ENCODE measurements around the gene PARVB. TPM values are rescaled to one million over a fixed set of nuclear protein-coding genes. Genes with fewer than 3 reads are reported as not detected.
A peak's percentile ranks its signal among the peaks of the same experiment; 100 is the strongest.

Gene PARVB
- total RNA-seq, 1 donor from 2014 or later: 98.1 TPM

GRCh38 chr22:44080936-44081861, 57.1 kb downstream of the PARVB start:
- intact Hi-C loops (cut with DNase I): loop anchor here (2.0 kb wide), 1 partner anchor 546 kb away; no protein-coding TSS in a partner anchor
- DNase-seq (ENCODE audit: low spot score): peak; percentile 81

GRCh38 chr22:44082801-44083200, 58.7 kb downstream of the PARVB start:
- DNase-seq (ENCODE audit: low spot score): no peak
- intact Hi-C loops (cut with DNase I): no loop called here

- intact Hi-C loops (cut with DNase I): loop anchor here (2.0 kb wide), 1 partner anchor 91 kb away; no protein-coding TSS in a partner anchor
- DNase-seq (ENCODE audit: low spot score): no peak
Observed at GRCh38 chr22:44084044-44084772, 60.1 kb downstream of the PARVB start.

GRCh38 chr22:44085743-44086270, 61.7 kb downstream of the PARVB start:
- DNase-seq (ENCODE audit: low spot score): peak; percentile 85
- intact Hi-C loops (cut with DNase I): loop anchor here (2.0 kb wide), 1 partner anchor 93 kb away; no protein-coding TSS in a partner anchor

GRCh38 chr22:44086271-44087088, 62.4 kb downstream of the PARVB start:
- DNase-seq (ENCODE audit: low spot score): no peak
- intact Hi-C loops (cut with DNase I): no loop called here

- intact Hi-C loops (cut with DNase I): no loop called here
- DNase-seq (ENCODE audit: low spot score): no peak
Observed at GRCh38 chr22:44087089-44087430, 63.0 kb downstream of the PARVB start.

GRCh38 chr22:44088976-44089570, 65.0 kb downstream of the PARVB start:
- intact Hi-C loops (cut with DNase I): no loop called here
- DNase-seq (ENCODE audit: low spot score): no peak

- intact Hi-C loops (cut with DNase I): no loop called here
- no peak for DNase-seq (ENCODE audit: low spot score)
Observed at GRCh38 chr22:44089717-44090570, 65.8 kb downstream of the PARVB start.

GRCh38 chr22:44090571-44090905, 66.4 kb downstream of the PARVB start:
- intact Hi-C loops (cut with DNase I): no loop called here
- DNase-seq (ENCODE audit: low spot score): no peak

- DNase-seq (ENCODE audit: low spot score): no peak
- intact Hi-C loops (cut with DNase I): no loop called here
Observed at GRCh38 chr22:44091021-44091721, 67.1 kb downstream of the PARVB start.

GRCh38 chr22:44091751-44092150, 67.6 kb downstream of the PARVB start:
- no peak for DNase-seq (ENCODE audit: low spot score)
- intact Hi-C loops (cut with DNase I): no loop called here

- no peak for DNase-seq (ENCODE audit: low spot score)
Observed at GRCh38 chr22:44092636-44093220, 68.6 kb downstream of the PARVB start.

GRCh38 chr22:44093791-44094190, 69.7 kb downstream of the PARVB start:
- no peak for DNase-seq (ENCODE audit: low spot score)
- intact Hi-C loops (cut with DNase I): no loop called here

More at GRCh38 chr22:44092636-44093220, 68.6 kb downstream of the PARVB start:
- intact Hi-C loops (cut with DNase I): no loop called here

- intact Hi-C loops (cut with DNase I): no loop called here
- no peak for DNase-seq (ENCODE audit: low spot score)
Observed at GRCh38 chr22:44094751-44095302, 70.7 kb downstream of the PARVB start.

- no peak for DNase-seq (ENCODE audit: low spot score)
- intact Hi-C loops (cut with DNase I): no loop called here
Observed at GRCh38 chr22:44096736-44097135, 72.6 kb downstream of the PARVB start.

GRCh38 chr22:44097263-44098020, 73.3 kb downstream of the PARVB start:
- intact Hi-C loops (cut with DNase I): no loop called here
- no peak for DNase-seq (ENCODE audit: low spot score)

All from cardiac septum (tissue), 1 donor.